MM.1S (cell line): Measurements from ENCODE around the gene EOLA2.
"Not testable (repeated sequence)": the region's sequence is repeated elsewhere in the genome, so short reads cannot be mapped to it uniquely, and the experiment has no call there.

Experiments
- EZH2 ChIP-seq: fragments of 300-600 bp; sonication (generic); optimal IDR thresholded peaks from 2 replicates; pipeline ENCODE3; 2017; ENCODE audit warnings: low read depth, mild to moderate bottlenecking, antibody characterized with exemption, low read length, mixed read lengths
- EZH2phosphoT487 ChIP-seq: fragments of 300-600 bp; sonication (generic); IDR thresholded peaks from 2 replicates; pipeline ENCODE4 v1.6.1; 2018; ENCODE audit warnings: antibody characterized with exemption, low read length
- TF ChIP-seq, protein P1 (sequence below): fragments of 300-600 bp; sonication (generic); IDR thresholded peaks from 2 replicates; pipeline ENCODE4 v1.5.1; 2016; ENCODE audit warnings: antibody characterized with exemption, low read length, mixed read lengths

DNA sequence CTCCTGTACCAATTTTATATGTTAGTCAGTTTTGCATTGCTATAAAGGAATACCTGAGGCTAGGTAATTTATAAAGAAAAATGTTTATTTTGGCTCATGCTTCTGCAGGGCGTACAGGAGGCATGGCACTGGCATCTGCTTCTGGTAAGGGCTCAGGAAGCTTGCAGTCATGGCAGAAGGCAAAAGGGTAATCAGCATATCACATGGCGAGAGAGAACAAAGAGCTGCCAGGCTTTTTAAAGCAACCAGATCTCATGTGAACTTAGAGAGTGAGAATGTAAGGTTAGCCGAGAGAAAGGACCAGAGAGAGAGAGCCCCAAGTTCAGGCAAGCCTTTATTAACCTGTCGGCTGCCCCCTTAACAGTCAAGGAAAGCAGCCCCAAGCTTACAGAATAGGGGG lies 14.5 kb downstream of the EOLA2 start:
- not testable (repeated sequence) for TF ChIP-seq EZH2phosphoT487, EZH2
- TF ChIP-seq, protein P1, sequence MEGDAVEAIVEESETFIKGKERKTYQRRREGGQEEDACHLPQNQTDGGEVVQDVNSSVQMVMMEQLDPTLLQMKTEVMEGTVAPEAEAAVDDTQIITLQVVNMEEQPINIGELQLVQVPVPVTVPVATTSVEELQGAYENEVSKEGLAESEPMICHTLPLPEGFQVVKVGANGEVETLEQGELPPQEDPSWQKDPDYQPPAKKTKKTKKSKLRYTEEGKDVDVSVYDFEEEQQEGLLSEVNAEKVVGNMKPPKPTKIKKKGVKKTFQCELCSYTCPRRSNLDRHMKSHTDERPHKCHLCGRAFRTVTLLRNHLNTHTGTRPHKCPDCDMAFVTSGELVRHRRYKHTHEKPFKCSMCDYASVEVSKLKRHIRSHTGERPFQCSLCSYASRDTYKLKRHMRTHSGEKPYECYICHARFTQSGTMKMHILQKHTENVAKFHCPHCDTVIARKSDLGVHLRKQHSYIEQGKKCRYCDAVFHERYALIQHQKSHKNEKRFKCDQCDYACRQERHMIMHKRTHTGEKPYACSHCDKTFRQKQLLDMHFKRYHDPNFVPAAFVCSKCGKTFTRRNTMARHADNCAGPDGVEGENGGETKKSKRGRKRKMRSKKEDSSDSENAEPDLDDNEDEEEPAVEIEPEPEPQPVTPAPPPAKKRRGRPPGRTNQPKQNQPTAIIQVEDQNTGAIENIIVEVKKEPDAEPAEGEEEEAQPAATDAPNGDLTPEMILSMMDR: not testable (repeated sequence)
